Measurements from ENCODE around the gene ITSN1.

GRCh38 chr21:33770542-33770941 lies 128.2 kb downstream of the ITSN1 start:
- no peak for TF ChIP-seq POLR2A (IDR thresholded peaks at IDR 0.05)
- no peak for TF ChIP-seq CTCF (IDR thresholded peaks at IDR 0.05)
- TF ChIP-seq POLR2AphosphoS5 (IDR thresholded peaks at IDR 0.05) = no peak
